HepG2 (cell line): ENCODE measurements around the gene RIIAD1. TPM values are rescaled to one million over a fixed set of nuclear protein-coding genes. Genes with fewer than 3 reads are reported as not detected.

ENCODE experiments used
- BCL6 ChIP-seq: IDR thresholded peaks from 2 replicates; pipeline ENCODE4 v1.6.1; 2016; ENCODE audit warnings: missing genetic modification reagents, missing compliant biosample characterization
- DNMT3B ChIP-seq: conservative IDR thresholded peaks from 2 replicates; pipeline ENCODE4 v1.6.1; 2016; ENCODE audit warnings: missing biosample characterization, control low read depth
- ETV5 ChIP-seq: IDR thresholded peaks from 2 replicates; pipeline ENCODE4 v1.6.1; 2018; ENCODE audit warnings: missing biosample characterization, missing genetic modification reagents, inconsistent platforms, borderline replicate concordance
- KDM6A ChIP-seq: IDR thresholded peaks from 2 replicates; pipeline ENCODE4 v1.6.1; 2016; ENCODE audit warnings: low read depth
- MAFG ChIP-seq: sonication (generic); formaldehyde crosslinking; IDR thresholded peaks from 2 replicates; pipeline ENCODE4 v1.5.1; 2020; ENCODE audit warnings: mild to moderate bottlenecking, missing genetic modification reagents
- RCOR2 ChIP-seq: IDR thresholded peaks from 2 replicates; pipeline ENCODE4 v1.6.1; 2016; ENCODE audit warnings: missing biosample characterization, missing genetic modification reagents
- SOX5 ChIP-seq: IDR thresholded peaks from 2 replicates; pipeline ENCODE4 v1.6.1; 2016; ENCODE audit warnings: borderline replicate concordance
- TCF12 ChIP-seq, 2 experiments: fragments of 450-650 bp in 1 of 2; sonication (generic) in 1 of 2; formaldehyde crosslinking in 1 of 2; IDR thresholded peaks; 2 replicates each; pipeline versions ENCODE4 v1.6.1 to v1.8.0; 2017 to 2022; ENCODE audit warnings: antibody characterized with exemption in 1 of 2, mild to moderate bottlenecking in 1 of 2, missing genetic modification reagents in 1 of 2, moderate library complexity in 1 of 2
- TFAP4 ChIP-seq: sonication (generic); IDR thresholded peaks from 2 replicates; pipeline ENCODE4 v1.6.1; 2016; ENCODE audit warnings: low read depth, borderline replicate concordance
- ZNF225 ChIP-seq: sonication (generic); formaldehyde crosslinking; IDR thresholded peaks from 2 replicates; pipeline ENCODE4 v1.4.0; 2020; ENCODE audit warnings: mild to moderate bottlenecking, missing genetic modification reagents
- ZNF292 ChIP-seq: sonication (generic); formaldehyde crosslinking; IDR thresholded peaks from 2 replicates; pipeline ENCODE4 v1.8.1; 2022; ENCODE audit warnings: mild to moderate bottlenecking, low read depth, missing genetic modification reagents, borderline replicate concordance
- ZNF512 ChIP-seq: sonication (generic); formaldehyde crosslinking; IDR thresholded peaks from 2 replicates; pipeline ENCODE4 v1.4.0; 2020; ENCODE audit warnings: mild to moderate bottlenecking, missing genetic modification reagents
- ZNF800 ChIP-seq: sonication (generic); formaldehyde crosslinking; IDR thresholded peaks from 2 replicates; pipeline ENCODE4 v1.4.0; 2020; ENCODE audit warnings: missing genetic modification reagents
- polyA plus RNA-seq, 8 experiments: library from polyadenylated mRNA; depleted of rRNA in 3 of 8; stranded (reverse) in 7 of 8; unstranded in 1 of 8; fragments of >200 nt; fragmentation: Illumina TruSeq in 4 of 8; extraction: Trizol in 4 of 8; gene quantifications; 2 replicates each; pipeline versions ENCODE4 v1.2.1 to v1.2.3, GENCODE V29; 2011 to 2016; ENCODE audit warnings: low read depth in 4 of 8, missing spikeins in 1 of 8, mixed read lengths in 1 of 8; ENCODE audit not compliant: insufficient read depth in 1 of 8
- total RNA-seq, 5 experiments: library from RNA; depleted of rRNA; stranded (reverse); fragments of >200 nt; fragmentation: Illumina TruSeq; extraction: Trizol; gene quantifications; 2 replicates each; pipeline ENCODE4 v1.2.3, GENCODE V29; 2016; ENCODE audit warnings: low read depth in 1 of 5

Gene RIIAD1
- total and polyA plus RNA-seq, 2 of the 13 experiments (the other 11 are each of a cell fraction or from before 2014, with no cell fraction given) = not detected

- no peak for TF ChIP-seq ZNF512 (CRISPR knock-in tag)
- no peak for TF ChIP-seq KDM6A (CRISPR knock-in tag)
- no peak for TF ChIP-seq ZNF800 (CRISPR knock-in tag)
- no peak for TF ChIP-seq ZNF225 (CRISPR knock-in tag)
- TF ChIP-seq MAFG (CRISPR knock-in tag) = no peak
- no peak for TF ChIP-seq DNMT3B
- peak; percentile 89 for TF ChIP-seq TFAP4
- TF ChIP-seq RCOR2 (CRISPR knock-in tag) = no peak
- TF ChIP-seq BCL6 (CRISPR knock-in tag) = 0 out of 2 replicates have a peak, but pooled peaks have one; percentile 18
- no peak for TF ChIP-seq ZNF292 (CRISPR knock-in tag)
- peak; percentile 71; the same call in 1 of the 2 replicates for TF ChIP-seq SOX5 (CRISPR knock-in tag)
- no peak for TF ChIP-seq TCF12 (IDR thresholded peaks at IDR 0.05)
- TF ChIP-seq TCF12 (CRISPR knock-in tag; IDR thresholded peaks at IDR 0.05) = no peak
- 0 out of 2 replicates have a peak, but pooled peaks have one; percentile 28 for TF ChIP-seq ETV5
- TF ChIP-seq, all 625 proteins: peak for 29
These were observed 8.0 kb downstream of the RIIAD1 start (continued) for GRCh38 chr1:151729157-151729965.
